COLO668 (cell line): ENCODE data around the gene TPBGL.

Source experiments
- DNase-seq: peaks from one replicate; lab custom pipeline; 2025; ENCODE audit not compliant: unreplicated experiment; lab: John Stamatoyannopoulos, UW

The TPBGL gene, protein sequence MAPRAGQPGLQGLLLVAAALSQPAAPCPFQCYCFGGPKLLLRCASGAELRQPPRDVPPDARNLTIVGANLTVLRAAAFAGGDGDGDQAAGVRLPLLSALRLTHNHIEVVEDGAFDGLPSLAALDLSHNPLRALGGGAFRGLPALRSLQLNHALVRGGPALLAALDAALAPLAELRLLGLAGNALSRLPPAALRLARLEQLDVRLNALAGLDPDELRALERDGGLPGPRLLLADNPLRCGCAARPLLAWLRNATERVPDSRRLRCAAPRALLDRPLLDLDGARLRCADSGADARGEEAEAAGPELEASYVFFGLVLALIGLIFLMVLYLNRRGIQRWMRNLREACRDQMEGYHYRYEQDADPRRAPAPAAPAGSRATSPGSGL

DNA sequence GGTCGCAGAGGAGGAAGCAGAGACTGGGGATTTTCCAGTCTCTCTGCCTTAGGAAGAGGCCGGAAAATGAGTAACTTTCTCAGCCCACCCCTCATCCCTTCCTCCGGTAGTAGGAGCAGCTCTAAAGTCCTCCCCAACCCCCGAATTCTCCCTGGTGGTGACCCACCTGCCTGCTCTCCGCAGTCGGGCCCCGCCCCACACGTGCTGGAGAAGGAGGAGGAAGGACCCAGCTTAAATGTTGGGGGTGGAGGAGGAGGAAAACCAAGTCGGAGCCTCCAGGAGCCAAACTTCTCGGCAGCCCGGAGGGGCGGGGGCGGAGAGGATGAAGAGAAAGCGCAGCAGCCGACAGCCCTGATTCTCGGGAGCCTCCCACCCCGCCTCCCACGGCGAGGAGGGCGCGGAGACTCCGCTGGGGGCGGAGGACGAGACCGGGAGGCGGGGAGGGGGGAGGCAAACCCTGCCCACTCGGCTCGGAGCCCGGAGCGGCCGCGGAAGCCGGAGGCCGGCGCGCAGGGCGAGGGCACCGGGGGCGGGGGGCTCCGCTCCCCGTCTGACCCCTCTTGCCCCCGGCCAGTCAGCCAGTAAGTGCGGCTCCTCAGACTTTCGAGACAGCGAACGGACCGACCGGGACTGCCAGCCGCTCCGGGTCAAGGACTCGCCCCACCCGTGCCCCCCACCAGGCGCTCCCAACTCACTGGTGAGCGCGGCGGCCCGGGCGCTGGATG, at the start of gene TPBGL:
TSS of gene TPBGL (plus strand) at position 464 of the 725 bp plus-strand sequence. CDS start 276 bp downstream, outside the sequence.
- DNase-seq, result no peak

DNA sequence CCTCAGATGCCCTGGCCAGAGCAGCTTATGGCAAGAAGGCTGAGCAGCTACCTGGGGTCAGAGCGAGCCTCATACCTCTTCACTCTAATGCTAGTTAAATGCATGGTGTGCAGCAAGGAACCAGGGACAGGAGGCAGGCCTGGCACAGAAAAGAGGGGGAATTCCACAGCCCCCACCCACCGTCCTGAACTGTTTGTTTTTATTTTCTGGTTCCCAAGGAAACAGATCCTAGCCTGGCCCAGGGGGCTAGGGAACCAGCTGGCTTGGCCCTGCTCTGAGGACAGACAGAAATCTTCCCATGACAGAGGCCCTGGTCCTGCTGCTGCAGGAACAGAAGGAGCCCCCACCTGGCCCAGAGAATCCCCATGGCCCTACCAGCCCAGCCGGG, 49.2 kb upstream of the TPBGL start:
- DNase-seq, result no peak

DNA sequence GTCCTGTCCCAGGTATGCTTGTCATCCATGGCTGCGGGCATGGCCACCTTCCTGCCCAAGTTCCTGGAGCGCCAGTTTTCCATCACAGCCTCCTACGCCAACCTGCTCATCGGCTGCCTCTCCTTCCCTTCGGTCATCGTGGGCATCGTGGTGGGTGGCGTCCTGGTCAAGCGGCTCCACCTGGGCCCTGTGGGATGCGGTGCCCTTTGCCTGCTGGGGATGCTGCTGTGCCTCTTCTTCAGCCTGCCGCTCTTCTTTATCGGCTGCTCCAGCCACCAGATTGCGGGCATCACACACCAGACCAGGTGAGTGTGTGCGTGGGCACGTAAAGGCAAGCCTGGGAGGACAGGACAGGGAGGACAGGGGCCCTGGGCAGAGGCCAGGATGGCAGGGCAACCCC, 47.3 kb upstream of the TPBGL start:
- no peak for DNase-seq

DNA sequence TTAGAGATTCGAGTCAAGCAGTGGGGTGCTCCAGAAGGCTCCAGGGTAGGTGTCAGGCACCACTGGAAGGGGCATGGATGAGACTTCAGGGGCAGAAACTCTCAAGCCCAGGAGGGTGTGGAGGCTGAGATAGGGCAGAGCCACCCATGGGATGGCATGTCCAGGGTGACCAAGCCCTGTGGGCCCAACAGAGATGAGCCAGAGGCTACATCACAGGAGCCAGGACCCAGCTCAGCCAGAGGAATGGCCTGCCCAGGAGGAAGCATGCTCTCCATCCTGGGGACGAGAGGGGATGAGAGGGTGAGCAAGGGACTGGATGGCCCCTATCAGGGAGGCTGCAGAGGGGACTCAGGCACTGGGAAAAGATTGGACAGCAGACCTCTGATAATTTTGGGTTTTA, 46.9 kb upstream of the TPBGL start:
- no peak for DNase-seq

DNA sequence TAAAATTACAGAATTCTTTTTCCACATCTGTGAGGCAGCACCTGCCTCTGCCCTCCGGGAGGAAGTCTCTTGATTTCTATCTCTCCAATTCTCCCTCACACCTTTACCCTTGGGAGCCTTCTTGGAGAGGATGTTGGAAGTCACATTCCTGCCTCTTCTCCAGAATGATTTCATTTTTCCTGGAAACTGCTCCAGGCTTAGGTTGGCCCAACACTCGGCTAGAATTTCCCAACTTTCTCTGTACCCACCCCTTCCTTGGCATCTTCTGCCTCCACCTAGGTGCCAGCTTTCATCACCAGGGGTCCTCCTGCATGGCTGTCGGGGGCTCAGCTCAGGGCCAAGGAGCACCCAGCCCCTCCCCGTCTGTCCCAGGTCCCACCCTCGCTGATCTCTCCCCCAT, 46.4 kb upstream of the TPBGL start:
- no peak for DNase-seq

DNA sequence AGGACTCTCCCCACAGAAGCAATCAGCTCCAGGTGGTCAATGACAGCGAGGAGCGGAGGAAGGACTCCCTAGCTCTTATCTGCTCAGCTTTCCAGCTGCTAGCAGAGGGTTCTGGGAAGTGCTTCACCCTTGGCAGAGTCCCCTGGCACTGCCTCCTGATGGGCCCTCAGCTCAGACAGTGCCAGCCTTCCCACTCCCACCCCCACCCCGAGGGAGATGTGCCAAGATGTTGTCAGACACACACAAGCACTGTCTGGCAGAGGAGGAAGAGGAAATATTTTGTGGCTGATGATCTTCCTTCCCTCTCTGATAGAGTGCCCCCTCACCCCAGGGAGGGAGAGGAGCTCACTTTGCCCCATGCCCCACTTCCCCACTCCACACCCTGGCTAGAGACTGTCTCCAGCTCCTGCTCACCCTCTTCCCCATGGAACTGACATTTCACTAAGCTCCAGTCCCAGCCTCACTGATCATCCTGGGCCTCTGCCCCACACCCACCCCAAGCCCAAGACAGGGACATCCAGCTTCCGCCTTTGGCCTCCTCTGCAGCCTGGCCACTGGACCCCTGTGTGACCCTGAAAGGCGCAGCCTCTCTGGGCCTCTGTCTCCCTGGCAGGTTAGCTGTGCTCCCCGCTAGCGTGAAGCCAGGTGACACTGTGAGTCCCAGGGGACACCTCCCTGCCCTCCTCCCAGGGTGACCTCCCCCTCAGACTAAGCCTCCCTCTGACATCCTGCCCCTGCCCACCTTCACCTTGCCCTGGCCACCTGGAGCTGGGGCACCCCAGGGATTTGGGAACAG, 45.2 kb upstream of the TPBGL start:
- no peak for DNase-seq

DNA sequence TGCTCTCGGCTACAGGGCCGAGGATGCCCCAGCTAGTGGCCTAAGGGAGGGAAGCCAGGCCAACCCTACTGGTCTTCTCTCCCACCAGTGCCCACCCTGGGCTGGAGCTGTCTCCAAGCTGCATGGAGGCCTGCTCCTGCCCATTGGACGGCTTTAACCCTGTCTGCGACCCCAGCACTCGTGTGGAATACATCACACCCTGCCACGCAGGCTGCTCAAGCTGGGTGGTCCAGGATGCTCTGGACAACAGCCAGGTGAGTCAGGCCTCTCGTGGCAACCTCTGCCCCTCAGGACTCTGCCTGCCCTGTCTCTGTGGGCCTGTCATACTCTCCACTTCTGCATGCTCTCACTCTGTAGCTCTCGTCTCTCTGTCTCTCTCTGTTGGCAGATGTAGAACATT, 44.1 kb upstream of the TPBGL start:
- DNase-seq, result no peak

DNA sequence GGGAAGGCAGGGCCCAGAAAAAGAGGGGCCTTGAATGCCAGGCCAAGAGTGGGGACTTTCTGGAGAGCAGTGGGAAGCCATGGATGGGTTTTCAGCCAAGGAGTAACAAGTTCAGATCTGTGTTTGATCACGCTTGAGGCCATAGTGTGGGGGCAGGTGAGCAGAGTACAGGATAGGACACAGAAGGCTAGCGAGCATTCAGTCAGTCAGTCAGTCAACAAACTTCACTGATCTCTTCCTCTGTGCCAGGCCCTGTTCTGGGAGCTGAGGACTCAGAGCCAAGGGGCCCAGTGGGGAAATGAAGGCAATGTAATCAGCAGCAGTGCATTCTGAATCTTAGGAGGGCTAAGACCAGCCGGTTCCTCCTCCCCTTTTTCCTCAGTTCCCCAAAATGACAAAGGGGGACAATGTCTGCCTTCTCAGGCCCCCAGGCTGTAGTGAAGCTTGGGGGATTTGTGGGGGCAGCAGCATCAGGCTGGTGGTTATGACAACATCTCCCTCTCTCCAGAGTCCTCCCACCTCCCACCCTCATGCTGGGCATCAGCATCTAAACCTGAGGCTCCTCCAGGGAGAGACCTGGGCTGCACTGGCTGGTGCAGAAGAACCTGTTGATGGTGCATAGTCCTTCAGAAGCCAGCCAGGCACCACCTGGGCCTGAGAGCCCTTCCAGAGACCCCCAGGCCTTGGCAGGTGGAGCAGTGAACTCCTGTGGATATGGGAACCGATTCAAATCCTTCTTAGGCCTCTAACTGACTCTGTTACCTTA, 42.9 kb upstream of the TPBGL start:
- no peak for DNase-seq

DNA sequence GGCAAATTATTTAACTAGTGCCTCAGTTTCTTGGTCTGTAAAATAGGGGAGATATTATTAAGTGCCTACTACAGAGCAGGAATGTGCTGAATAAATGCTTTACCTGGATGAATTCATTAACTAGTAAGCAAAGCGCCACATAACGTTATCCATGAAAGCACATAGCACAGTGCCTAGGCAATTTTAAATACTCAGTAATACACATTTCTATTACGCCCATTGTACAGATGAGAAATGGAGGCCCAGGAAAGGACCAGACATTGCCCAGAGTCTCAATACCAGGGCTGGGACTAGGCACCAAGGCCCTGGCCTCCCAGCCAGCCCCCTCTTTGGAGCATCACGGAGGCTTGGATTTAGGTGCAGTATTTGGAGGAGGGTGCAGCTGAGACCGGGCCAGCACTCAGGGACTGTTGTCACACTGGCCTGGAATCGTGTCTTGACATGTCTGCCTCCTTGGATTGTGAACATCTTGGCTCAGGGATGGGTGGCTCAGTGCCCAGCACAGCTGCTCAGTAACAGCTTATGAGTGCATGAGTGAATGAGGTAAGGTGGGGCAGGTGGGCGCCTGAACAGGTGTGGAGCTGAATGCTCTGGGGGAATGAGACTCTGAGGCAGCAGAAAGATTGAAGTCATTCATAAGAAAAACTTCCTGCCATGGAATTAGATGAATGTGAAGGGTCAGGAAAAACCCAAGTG, 42.1 kb upstream of the TPBGL start:
- DNase-seq, result no peak

DNA sequence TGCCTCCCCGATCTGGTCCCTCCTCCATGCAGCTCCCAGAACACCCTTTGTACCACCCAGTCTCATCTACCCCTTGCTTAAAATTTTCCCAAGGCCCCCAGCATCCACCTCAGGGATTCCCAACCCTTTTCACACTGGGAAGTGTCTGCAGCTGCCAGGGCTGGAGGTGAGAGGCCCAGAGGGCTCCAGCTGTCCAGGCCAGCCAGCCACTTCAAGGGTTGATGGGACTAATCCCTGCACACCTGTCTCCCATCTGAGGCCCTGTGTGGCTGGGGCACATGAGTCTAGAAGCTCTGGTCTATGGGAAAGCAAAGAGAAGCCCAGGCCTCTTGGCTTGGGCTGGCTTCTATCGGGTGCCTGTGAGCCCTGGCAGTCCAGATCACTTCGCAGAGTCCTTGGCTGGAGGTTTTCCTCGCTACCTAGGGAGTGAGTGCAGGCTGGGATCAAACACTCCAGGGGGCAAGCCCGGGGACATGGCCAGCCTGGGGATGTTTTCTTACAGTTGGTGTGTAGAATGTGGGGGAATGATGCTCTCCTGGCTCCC, 41.1 kb upstream of the TPBGL start:
- DNase-seq, result peak; percentile 22

DNA sequence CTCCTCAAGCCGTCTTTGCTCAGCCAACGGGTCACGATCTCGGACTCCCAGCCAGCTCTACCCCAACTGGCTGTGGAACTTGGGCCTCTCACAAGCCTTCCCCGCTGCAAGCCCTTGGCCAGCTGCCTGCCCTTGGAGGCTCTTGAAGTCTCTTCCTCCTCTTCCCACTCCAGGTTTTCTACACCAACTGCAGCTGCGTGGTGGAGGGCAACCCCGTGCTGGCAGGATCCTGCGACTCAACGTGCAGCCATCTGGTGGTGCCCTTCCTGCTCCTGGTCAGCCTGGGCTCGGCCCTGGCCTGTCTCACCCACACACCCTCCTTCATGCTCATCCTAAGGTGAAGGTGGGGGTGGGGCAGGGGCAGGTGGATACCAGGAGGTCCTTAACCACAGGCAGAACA, 40.5 kb upstream of the TPBGL start:
- DNase-seq, result no peak

DNA sequence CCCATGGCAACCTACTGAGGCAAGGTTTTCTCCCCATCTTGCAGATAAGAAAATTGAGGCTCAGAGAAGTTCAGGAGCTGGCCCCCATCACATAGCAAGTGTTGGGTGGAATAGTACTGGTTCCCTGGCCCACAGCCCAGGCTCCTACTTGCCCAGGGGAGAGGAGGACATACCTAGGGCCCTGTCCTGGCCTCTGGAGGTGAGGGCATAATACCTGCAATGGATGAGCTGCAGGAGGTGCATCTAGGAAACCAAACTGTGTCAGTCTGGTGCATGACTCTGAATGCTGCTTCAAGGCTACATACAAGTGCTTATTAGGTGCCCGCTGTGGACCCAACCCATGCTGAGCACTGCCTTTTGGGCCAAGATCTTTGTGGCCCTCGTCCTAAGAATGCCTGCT, 40.0 kb upstream of the TPBGL start:
- no peak for DNase-seq

DNA sequence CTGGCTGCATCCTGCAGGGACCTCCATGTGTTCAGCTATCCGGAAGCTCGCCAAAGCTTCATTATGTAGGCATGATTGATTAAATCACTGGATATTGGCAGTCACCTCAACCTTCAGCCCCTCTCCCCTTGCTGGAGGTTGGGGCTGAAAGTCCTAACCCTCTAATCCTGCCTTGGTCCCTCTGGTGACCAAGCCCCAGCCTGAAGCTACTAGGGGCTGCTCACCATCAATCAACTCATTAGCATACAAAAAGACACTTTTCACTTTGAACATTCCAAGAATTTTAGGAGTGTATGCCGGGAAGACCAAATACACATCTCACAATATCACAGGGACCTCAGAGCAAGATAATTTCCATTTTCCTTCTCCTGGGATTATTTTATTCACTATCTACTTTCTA, 38.8 kb upstream of the TPBGL start:
- DNase-seq, result no peak

DNA sequence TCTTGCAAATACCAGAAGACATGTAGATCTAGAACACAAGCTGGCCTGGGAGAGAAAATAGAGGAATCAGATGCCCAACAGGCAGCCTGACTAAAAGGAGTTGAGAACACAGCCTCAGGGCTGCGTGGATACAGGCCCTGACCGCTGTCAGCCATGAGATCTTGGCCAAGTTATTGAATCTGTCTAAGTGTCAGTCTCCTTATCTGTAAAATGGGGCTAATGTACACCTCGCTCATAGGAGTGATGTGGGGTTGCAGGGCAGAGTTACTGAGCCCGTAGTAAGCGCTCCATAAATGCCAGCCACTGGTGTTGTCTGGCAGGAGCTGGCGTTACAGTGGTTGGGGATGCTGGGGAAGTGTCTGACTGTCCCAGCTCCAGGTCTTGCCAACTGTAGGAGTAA, 38.4 kb upstream of the TPBGL start:
- no peak for DNase-seq

DNA sequence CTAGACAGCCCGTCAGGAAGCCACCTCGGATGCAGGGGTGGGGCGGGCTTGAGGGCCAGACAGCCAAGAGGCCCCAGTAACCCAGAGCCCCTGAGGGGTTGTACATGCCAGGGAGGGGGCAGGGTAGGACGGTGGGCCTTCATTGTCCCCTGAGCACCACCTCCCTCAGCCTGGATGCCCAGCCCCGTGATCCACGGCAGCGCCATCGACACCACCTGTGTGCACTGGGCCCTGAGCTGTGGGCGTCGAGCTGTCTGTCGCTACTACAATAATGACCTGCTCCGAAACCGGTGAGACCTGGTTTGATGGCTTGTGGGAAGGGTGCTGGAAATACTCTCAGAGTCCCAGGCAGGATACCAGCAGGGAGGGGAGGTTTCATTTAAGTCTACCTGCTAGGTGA, 37.4 kb upstream of the TPBGL start:
- DNase-seq, result no peak

DNA sequence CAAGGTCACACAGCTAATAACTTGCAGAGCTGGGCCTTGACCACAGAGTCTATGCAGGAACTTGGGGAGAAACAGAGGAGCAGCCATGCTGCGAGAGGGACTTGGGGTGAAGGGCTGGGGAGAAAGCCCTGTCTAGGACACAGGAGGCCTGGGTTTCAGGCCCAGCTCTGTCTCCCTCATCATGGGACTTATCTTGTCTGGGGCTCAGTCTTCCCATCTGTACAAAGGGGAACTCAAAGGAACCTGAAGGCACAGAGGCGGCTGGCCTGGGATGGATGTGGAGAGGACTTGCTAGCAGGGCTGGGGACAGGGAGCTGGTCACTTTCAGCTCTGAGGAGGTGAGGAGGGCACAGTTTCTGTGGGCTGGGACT, 36.9 kb upstream of the TPBGL start:
- no peak for DNase-seq

DNA sequence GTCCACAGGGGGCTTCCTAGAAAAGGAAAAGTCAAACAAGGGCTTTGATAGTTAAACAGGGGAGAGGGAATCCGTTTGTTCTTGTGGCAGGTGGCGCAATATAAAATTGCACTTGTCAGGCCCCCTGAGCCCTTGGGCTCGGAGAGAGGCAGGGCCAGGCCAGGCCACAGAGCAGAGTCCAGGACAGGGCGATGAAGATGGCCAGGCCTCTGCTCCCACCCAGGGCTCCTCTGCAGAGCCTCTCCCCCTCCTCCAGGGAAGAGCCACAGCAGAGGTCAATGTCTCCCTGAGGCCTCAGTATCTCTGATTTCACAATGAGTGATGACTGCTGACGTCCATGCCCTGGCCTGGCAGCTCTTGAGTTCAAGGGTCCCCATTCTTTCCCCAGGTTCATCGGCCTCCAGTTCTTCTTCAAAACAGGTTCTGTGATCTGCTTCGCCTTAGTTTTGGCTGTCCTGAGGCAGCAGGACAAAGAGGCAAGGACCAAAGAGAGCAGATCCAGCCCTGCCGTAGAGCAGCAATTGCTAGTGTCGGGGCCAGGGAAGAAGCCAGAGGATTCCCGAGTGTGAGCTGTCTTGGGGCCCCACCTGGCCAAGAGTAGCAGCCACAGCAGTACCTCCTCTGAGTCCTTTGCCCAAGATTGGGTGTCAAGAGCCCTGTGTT, 36.4 kb upstream of the TPBGL start:
- no peak for DNase-seq

DNA sequence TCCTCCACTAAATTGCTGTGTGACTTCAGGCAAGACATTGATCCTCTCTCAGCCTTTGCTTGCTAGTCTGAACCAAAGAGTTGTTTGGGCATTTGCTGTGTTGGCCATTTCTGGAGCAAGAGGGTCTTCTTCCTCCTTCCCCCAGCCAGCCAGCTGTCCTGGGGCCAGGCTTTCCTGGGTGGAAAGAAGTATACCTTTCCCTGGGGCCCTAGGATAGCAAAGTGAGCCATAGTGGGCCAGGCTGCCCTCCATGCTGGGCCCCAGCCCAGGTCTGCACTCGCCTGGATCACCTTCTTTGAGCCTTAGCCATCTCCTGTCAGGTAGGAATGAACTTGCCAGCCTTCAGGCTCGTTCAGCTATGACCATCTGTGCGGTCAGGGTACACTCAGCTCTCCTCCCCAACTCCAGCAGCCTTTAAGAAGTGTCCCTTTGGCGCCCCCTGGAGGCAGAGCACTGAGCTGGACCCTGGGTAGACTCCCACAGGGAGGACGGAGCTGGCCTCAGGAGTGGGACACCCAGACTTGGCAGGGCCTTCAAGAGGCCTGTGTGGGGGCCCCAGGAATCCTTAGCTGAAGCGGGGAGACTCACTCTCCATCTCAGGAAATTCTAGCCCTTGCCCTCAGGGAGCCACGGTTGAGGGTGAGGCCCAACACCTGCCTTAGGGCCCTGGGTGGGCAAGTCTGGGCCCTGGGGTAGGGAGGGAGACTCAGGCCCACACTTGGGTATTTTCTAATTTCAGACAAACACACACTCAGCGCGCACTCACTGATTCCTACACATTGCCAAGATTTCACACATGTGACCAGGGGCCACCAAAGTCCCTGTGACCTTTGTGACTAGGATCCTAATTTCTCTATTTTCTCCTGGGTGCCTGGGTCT, 35.6 kb upstream of the TPBGL start:
- peak; percentile 70 for DNase-seq

DNA sequence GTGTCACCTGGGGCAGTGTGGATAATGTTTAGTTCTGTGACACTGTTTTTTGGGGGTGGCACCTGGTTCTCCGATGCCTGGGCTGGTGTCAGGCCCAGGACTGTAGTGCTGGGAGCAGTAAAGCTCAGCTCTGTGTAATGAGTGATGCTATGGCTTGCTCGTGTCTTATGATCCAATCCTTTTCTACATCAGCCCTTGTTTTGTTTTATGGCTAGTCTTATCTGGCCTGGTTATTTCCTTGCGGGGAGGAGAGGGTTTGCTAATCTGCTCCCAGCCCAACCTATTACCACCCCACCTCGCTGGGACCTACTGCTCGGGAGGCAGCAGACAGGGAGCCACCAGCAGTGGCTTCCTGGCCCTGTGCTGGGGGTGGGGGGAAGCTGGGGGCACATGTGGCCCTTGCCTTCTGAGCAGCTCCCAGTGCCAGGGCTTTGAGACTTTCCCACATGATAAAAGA, 35.0 kb upstream of the TPBGL start:
- no peak for DNase-seq
